ENCODE results near the gene PEPD.

Gene PEPD

GRCh38 chr19:33546656-33547055 lies 25.1 kb upstream of the PEPD start:
- DNase-seq (ENCODE audit: low spot score): no peak

GRCh38 chr19:33545217-33545981 lies 23.8 kb upstream of the PEPD start:
- no peak for DNase-seq (ENCODE audit: low spot score)

GRCh38 chr19:33535226-33535625 lies 13.6 kb upstream of the PEPD start:
- DNase-seq (ENCODE audit: low spot score): no peak

GRCh38 chr19:33532859-33533460 lies 11.4 kb upstream of the PEPD start:
- DNase-seq (ENCODE audit: low spot score): no peak

- DNase-seq (ENCODE audit: low spot score): no peak
Measured at GRCh38 chr19:33530842-33531241, 9.3 kb upstream of the PEPD start.

- no peak for DNase-seq (ENCODE audit: low spot score)
Measured at GRCh38 chr19:33530296-33530695, 8.7 kb upstream of the PEPD start.

GRCh38 chr19:33529094-33529676 lies 7.6 kb upstream of the PEPD start:
- no peak for DNase-seq (ENCODE audit: low spot score)

- DNase-seq (ENCODE audit: low spot score): no peak
Measured at GRCh38 chr19:33528404-33528803, 6.8 kb upstream of the PEPD start.

- DNase-seq (ENCODE audit: low spot score): no peak
Measured at GRCh38 chr19:33527125-33527524, 5.5 kb upstream of the PEPD start.

- no peak for DNase-seq (ENCODE audit: low spot score)
Measured at GRCh38 chr19:33524024-33524664, 2.6 kb upstream of the PEPD start.

- DNase-seq (ENCODE audit: low spot score): no peak
Measured at GRCh38 chr19:33523167-33523566, 1.6 kb upstream of the PEPD start.

GRCh38 chr19:33522371-33522662 lies 726 bp upstream of the PEPD start:
- no peak for DNase-seq (ENCODE audit: low spot score)

GRCh38 chr19:33520844-33521479 lies 629 bp downstream of the PEPD start:
- DNase-seq (ENCODE audit: low spot score): no peak

- DNase-seq (ENCODE audit: low spot score): no peak
Measured at GRCh38 chr19:33520048-33520643, 1.4 kb downstream of the PEPD start.

- DNase-seq (ENCODE audit: low spot score): no peak
Measured at GRCh38 chr19:33519416-33519815, 2.2 kb downstream of the PEPD start.

- DNase-seq (ENCODE audit: low spot score): no peak
Measured at GRCh38 chr19:33518541-33518940, 3.0 kb downstream of the PEPD start.

- no peak for DNase-seq (ENCODE audit: low spot score)
Measured at GRCh38 chr19:33517922-33518321, 3.7 kb downstream of the PEPD start.

GRCh38 chr19:33515921-33516320 lies 5.7 kb downstream of the PEPD start:
- no peak for DNase-seq (ENCODE audit: low spot score)

GRCh38 chr19:33514885-33515551 lies 6.6 kb downstream of the PEPD start:
- DNase-seq (ENCODE audit: low spot score): no peak

GRCh38 chr19:33513424-33513823 lies 8.2 kb downstream of the PEPD start:
- no peak for DNase-seq (ENCODE audit: low spot score)

GRCh38 chr19:33512580-33513137 lies 8.9 kb downstream of the PEPD start:
- no peak for DNase-seq (ENCODE audit: low spot score)
